ENCODE results near the gene RPP30. TPM values are rescaled to one million over a fixed set of nuclear protein-coding genes. Genes with fewer than 3 reads are reported as not detected.

Gene RPP30
- total RNA-seq, 1 experiment from 2014 or later, result 32.4 TPM

DNA sequence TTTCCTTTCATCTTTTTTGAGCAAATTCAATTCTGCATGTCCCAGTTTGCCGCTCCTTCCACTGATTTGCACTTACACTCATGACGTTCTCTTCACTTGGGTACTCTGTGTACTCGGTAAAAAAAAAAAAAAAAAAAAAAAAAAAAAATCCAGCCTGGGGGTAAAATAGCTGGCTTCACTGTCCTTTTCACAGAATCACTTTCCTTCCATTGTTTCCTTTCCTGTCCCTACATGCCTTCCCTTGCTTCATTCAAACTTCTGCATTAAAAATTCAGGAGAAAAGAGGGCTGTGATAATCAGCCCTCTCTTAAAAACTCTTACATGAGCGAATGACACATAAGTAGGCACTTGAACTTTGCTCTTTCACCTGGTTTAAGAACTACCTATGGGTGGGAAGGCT, 40.4 kb downstream of the RPP30 start:
- no peaks in the 10 kb centered on the region; the same call in 1 of the 2 replicates for H3K9me3 ChIP-seq (ENCODE audit: insufficient read depth, low read depth)
- no peak overlapping the region for H2AFZ ChIP-seq
- H3K27ac ChIP-seq, result no peak overlapping the region
- no peaks in the 10 kb centered on the region for H3F3A ChIP-seq (ENCODE audit: insufficient read depth, low read depth)
- no peak for TF ChIP-seq EZH2 (IDR thresholded peaks at IDR 0.05; ENCODE audit: low read depth)
- TF ChIP-seq, protein P1, sequence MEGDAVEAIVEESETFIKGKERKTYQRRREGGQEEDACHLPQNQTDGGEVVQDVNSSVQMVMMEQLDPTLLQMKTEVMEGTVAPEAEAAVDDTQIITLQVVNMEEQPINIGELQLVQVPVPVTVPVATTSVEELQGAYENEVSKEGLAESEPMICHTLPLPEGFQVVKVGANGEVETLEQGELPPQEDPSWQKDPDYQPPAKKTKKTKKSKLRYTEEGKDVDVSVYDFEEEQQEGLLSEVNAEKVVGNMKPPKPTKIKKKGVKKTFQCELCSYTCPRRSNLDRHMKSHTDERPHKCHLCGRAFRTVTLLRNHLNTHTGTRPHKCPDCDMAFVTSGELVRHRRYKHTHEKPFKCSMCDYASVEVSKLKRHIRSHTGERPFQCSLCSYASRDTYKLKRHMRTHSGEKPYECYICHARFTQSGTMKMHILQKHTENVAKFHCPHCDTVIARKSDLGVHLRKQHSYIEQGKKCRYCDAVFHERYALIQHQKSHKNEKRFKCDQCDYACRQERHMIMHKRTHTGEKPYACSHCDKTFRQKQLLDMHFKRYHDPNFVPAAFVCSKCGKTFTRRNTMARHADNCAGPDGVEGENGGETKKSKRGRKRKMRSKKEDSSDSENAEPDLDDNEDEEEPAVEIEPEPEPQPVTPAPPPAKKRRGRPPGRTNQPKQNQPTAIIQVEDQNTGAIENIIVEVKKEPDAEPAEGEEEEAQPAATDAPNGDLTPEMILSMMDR (conservative IDR thresholded peaks at IDR 0.05), result no peak
- no peak for DNase-seq
- H3K79me2 ChIP-seq (ENCODE audit: low read depth), result no peaks in the 10 kb centered on the region
- POLR2A ChIA-PET (ENCODE audit: unreplicated experiment), result interaction anchor here (0.5 to 0.6 kb wide), 3 partner anchors 24 to 760 kb away, joined by 4 to 28 read pairs (median 9); no protein-coding TSS in a partner anchor
- intact Hi-C loops (cut with micrococcal nuclease; ENCODE audit: unreplicated experiment), result loop anchor here (2.0 kb wide), 1 partner anchor 253 kb away; no protein-coding TSS in a partner anchor
- H3K4me3 ChIP-seq, result no peak overlapping the region
- no peaks in the 10 kb centered on the region for H4K20me1 ChIP-seq (ENCODE audit: insufficient read depth)
- H3K4me1 ChIP-seq (replicated peaks; ENCODE audit: insufficient read depth), result no peaks in the 10 kb centered on the region
- H3K27me3 ChIP-seq (ENCODE audit: insufficient read depth, low read depth), result no peaks in the 10 kb centered on the region
- H3K36me3 ChIP-seq (ENCODE audit: low read depth), result no peaks in the 10 kb centered on the region; the same call in 1 of the 2 replicates
- BruUV-seq (replicated peaks), result no TSS peak
- CTCF ChIA-PET, result interaction anchor here (0.6 to 1.5 kb wide), 9 partner anchors 14 to 861 kb away, joined by 3 to 6 read pairs (median 3); no protein-coding TSS in a partner anchor
- H3K9me2 ChIP-seq (ENCODE audit: insufficient read depth), result no peaks in the 10 kb centered on the region
- no peak overlapping the region for H3K4me2 ChIP-seq

DNA sequence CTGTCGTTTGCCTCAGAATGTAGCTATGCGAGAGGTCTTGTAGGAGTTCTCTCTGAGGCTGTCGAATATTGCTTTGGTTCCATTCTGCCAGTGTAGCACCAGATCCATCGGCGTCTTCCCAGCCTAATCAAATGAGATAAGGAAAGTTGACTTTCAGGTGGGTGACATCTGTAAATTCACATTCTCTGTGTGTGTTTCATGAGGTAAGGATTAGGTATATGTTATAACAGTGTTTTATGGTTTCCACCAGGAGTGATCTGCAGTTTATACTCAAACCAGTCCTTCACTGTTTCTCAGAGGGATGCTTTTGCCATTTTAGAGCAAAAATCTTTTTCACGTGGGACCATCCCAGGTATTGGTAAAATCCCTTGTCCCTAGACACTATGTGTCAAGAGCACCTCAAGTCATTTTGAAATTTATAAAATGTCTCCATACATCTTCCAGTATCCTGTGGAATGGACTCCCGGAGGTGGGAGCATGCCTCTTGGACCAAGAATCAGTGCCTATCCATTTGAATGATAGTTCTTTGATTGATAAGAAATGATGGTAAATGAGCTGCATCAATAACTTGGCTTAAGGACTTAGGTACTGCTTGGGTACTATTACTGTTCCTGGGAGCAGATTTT, 41.2 kb downstream of the RPP30 start:
- no peak overlapping the region for H2AFZ ChIP-seq
- H4K20me1 ChIP-seq (ENCODE audit: insufficient read depth), result no peaks in the 10 kb centered on the region
- H3K36me3 ChIP-seq (ENCODE audit: low read depth), result peaks cover 5% of the 10 kb centered on the region; the same call in 1 of the 2 replicates
- no peaks in the 10 kb centered on the region for H3K79me2 ChIP-seq (ENCODE audit: low read depth)
- no peaks in the 10 kb centered on the region for H3K9me2 ChIP-seq (ENCODE audit: insufficient read depth)
- BruUV-seq (replicated peaks), result no TSS peak
- ChIA-PET POLR2A (ENCODE audit: unreplicated experiment) (no interaction called here), CTCF (interaction anchor here (0.6 to 0.7 kb wide), 2 partner anchors 767 to 845 kb away, joined by 3 to 4 read pairs; no protein-coding TSS in a partner anchor)
- H3K4me2 ChIP-seq, result no peak overlapping the region
- intact Hi-C loops (cut with micrococcal nuclease; ENCODE audit: unreplicated experiment), result loop anchor here (2.0 kb wide), 1 partner anchor 252 kb away; no protein-coding TSS in a partner anchor
- TF ChIP-seq, protein P1 (conservative IDR thresholded peaks at IDR 0.05), result no peak
- no peak for TF ChIP-seq EZH2 (IDR thresholded peaks at IDR 0.05; ENCODE audit: low read depth)
- no peaks in the 10 kb centered on the region for H3K27me3 ChIP-seq (ENCODE audit: insufficient read depth, low read depth)
- H3K4me3 ChIP-seq, result no peak overlapping the region
- no peak for DNase-seq
- no peaks in the 10 kb centered on the region for H3K4me1 ChIP-seq (replicated peaks; ENCODE audit: insufficient read depth)
- no peak overlapping the region for H3K27ac ChIP-seq
- H3F3A ChIP-seq (ENCODE audit: insufficient read depth, low read depth), result no peaks in the 10 kb centered on the region
- H3K9me3 ChIP-seq (ENCODE audit: insufficient read depth, low read depth), result no peaks in the 10 kb centered on the region; the same call in 1 of the 2 replicates

DNA sequence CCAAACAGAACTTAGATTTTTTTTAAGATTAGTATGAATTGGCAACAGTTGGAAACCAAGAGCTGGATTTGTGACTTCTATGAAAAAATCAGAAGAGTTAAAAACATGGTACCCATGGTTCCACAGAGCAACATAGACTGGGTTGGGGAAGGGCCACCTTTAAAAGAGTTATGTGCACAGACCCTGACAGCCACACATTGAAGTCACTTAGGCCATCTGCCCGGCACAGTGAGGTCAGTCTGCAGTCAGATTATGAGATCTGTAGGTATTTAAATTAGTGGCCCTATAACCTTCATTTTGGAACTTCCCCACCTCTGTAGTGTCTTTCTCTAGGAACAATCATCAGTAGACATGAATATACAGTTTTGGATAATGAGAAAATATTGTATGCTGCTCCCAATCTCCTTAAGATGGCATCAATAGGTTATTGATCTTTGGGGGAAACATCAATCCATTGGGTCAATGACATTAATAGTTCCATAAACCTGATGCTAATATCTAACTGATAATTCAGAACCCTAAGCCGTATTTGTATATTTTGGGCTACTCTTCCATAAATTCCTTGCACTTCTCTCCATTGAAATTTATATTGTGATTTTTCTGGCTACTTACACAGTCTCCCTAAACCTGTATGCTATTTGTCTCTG, 42.1 kb downstream of the RPP30 start:
- Histone ChIP-seq H3K4me2 (no peak overlapping the region), H3K4me3 (no peak overlapping the region), H3F3A (ENCODE audit: insufficient read depth, low read depth) (no peaks in the 10 kb centered on the region), H3K27ac (no peak overlapping the region), H3K27me3 (ENCODE audit: insufficient read depth, low read depth) (no peaks in the 10 kb centered on the region), H3K4me1 (replicated peaks; ENCODE audit: insufficient read depth) (no peaks in the 10 kb centered on the region), H2AFZ (no peak overlapping the region), H4K20me1 (ENCODE audit: insufficient read depth) (no peaks in the 10 kb centered on the region), H3K9me3 (ENCODE audit: insufficient read depth, low read depth) (no peaks in the 10 kb centered on the region; the same call in 1 of the 2 replicates), H3K9me2 (ENCODE audit: insufficient read depth) (no peaks in the 10 kb centered on the region), H3K79me2 (ENCODE audit: low read depth) (no peaks in the 10 kb centered on the region), H3K36me3 (ENCODE audit: low read depth) (peaks cover 9% of the 10 kb centered on the region; the same call in 1 of the 2 replicates)
- BruUV-seq (replicated peaks), result no TSS peak
- ChIA-PET POLR2A (ENCODE audit: unreplicated experiment) (no interaction called here), CTCF (interaction anchor here (0.6 to 0.7 kb wide), 2 partner anchors 766 to 844 kb away, joined by 3 to 4 read pairs; no protein-coding TSS in a partner anchor)
- intact Hi-C loops (cut with micrococcal nuclease; ENCODE audit: unreplicated experiment), result loop anchor here (2.0 kb wide), 1 partner anchor 251 kb away; no protein-coding TSS in a partner anchor
- no peak for TF ChIP-seq EZH2 (IDR thresholded peaks at IDR 0.05; ENCODE audit: low read depth)
- TF ChIP-seq, protein P1 (conservative IDR thresholded peaks at IDR 0.05), result no peak
- no peak for DNase-seq

Measured in PC-9 (cell line).